SK-N-SH treated with all-trans-retinoic acid at 6 μM for 48 hours (cell line): Measurements from ENCODE around the gene GPBP1.

ENCODE experiments used
- ATAC-seq: fragments of 200-7000 bp; cut with Tn5 transposase; 3 replicates; pipeline ENCODE4 v1.9.1; 2020; ENCODE audit warnings: mild to moderate bottlenecking, moderate library complexity
- ARNTL ChIP-seq: fragments of 450-650 bp; formaldehyde crosslinking; IDR thresholded peaks from 2 replicates; pipeline ENCODE4 v1.5.0; 2020; ENCODE audit warnings: low read depth, mild to moderate bottlenecking, moderate library complexity, borderline replicate concordance
- BACH2 ChIP-seq: fragments of 250-450 bp; sonication (Bioruptor Pico); IDR thresholded peaks from 2 replicates; pipeline ENCODE4 v1.9.0; 2021; ENCODE audit warnings: mild to moderate bottlenecking, borderline replicate concordance
- CSDC2 ChIP-seq: fragments of 250-450 bp; sonication (Bioruptor Pico); IDR thresholded peaks from 2 replicates; pipeline ENCODE4 v1.5.0; 2020; ENCODE audit warnings: mild to moderate bottlenecking, moderate library complexity
- ESRRG ChIP-seq: fragments of 250-450 bp; sonication (Bioruptor Pico); IDR thresholded peaks from 2 replicates; pipeline ENCODE4 v1.6.1; 2021; ENCODE audit warnings: mild to moderate bottlenecking
- GLIS3 ChIP-seq: fragments of 250-450 bp; sonication (Bioruptor Pico); IDR thresholded peaks from 2 replicates; pipeline ENCODE4 v1.5.0; 2020; ENCODE audit warnings: mild to moderate bottlenecking, moderate library complexity
- ISL1 ChIP-seq: fragments of 250-450 bp; sonication (Bioruptor Pico); IDR thresholded peaks from 2 replicates; pipeline ENCODE4 v2.1.2; 2022; ENCODE audit warnings: mild to moderate bottlenecking, moderate library complexity
- OSR1 ChIP-seq: fragments of 250-450 bp; sonication (Bioruptor Pico); IDR thresholded peaks from 2 replicates; pipeline ENCODE4 v1.8.0; 2022; ENCODE audit warnings: moderate library complexity, mild to moderate bottlenecking, inconsistent platforms
- PATZ1 ChIP-seq: fragments of 250-450 bp; sonication (Bioruptor Pico); IDR thresholded peaks from 2 replicates; pipeline ENCODE4 v1.8.0; 2020; ENCODE audit warnings: mild to moderate bottlenecking, moderate library complexity, borderline replicate concordance
- POU6F1 ChIP-seq: fragments of 250-450 bp; sonication (Bioruptor Pico); IDR thresholded peaks from 2 replicates; pipeline ENCODE4 v1.8.0; 2021; ENCODE audit warnings: low read depth, mild to moderate bottlenecking, moderate library complexity, borderline replicate concordance
- PPARA ChIP-seq: fragments of 250-450 bp; sonication (Bioruptor Pico); IDR thresholded peaks from 2 replicates; pipeline ENCODE4 v1.5.0; 2020; ENCODE audit warnings: mild to moderate bottlenecking, borderline replicate concordance
- RARB ChIP-seq: fragments of 250-450 bp; sonication (Bioruptor Pico); IDR thresholded peaks from 2 replicates; pipeline ENCODE4 v1.8.0; 2021; ENCODE audit warnings: mild to moderate bottlenecking, moderate library complexity
- SNAI2 ChIP-seq: fragments of 250-450 bp; sonication (Bioruptor Pico); IDR thresholded peaks from 2 replicates; pipeline ENCODE4 v1.5.0; 2020; ENCODE audit warnings: mild to moderate bottlenecking, moderate library complexity
- TCF4 ChIP-seq: fragments of 250-450 bp; sonication (Bioruptor Pico); IDR thresholded peaks from 2 replicates; pipeline ENCODE4 v1.8.0; 2021; ENCODE audit warnings: mild to moderate bottlenecking, moderate library complexity, borderline replicate concordance
- TOX ChIP-seq: fragments of 250-450 bp; sonication (Bioruptor Pico); IDR thresholded peaks from 2 replicates; pipeline ENCODE4 v1.8.0; 2021; ENCODE audit warnings: mild to moderate bottlenecking, moderate library complexity, borderline replicate concordance
- ZC3H10 ChIP-seq: fragments of 250-450 bp; sonication (Bioruptor Pico); IDR thresholded peaks from 2 replicates; pipeline ENCODE4 v1.5.1; 2021; ENCODE audit warnings: mild to moderate bottlenecking, moderate library complexity
- ZFP3 ChIP-seq: fragments of 250-450 bp; sonication (Bioruptor Pico); IDR thresholded peaks from 2 replicates; pipeline ENCODE4 v1.5.0; 2020; ENCODE audit warnings: mild to moderate bottlenecking, moderate library complexity
- ZFP30 ChIP-seq: fragments of 450-650 bp; formaldehyde crosslinking; IDR thresholded peaks from 2 replicates; pipeline ENCODE4 v1.5.0; 2022; ENCODE audit warnings: mild to moderate bottlenecking, moderate library complexity
- ZNF565 ChIP-seq: fragments of 450-650 bp; formaldehyde crosslinking; conservative IDR thresholded peaks from 2 replicates; pipeline ENCODE4 v1.5.0; 2020; ENCODE audit warnings: low read depth, mild to moderate bottlenecking, moderate library complexity
- ZNF70 ChIP-seq: fragments of 450-650 bp; formaldehyde crosslinking; IDR thresholded peaks from 2 replicates; pipeline ENCODE4 v1.5.0; 2020; ENCODE audit warnings: mild to moderate bottlenecking, moderate library complexity
- TF ChIP-seq, protein P1 (sequence below): fragments of 250-450 bp; sonication (Bioruptor Pico); IDR thresholded peaks from 2 replicates; pipeline ENCODE4 v1.5.1; 2021; ENCODE audit warnings: mild to moderate bottlenecking, moderate library complexity
- TF ChIP-seq, protein P2 (sequence below): fragments of 250-450 bp; sonication (Bioruptor Pico); IDR thresholded peaks from 2 replicates; pipeline ENCODE4 v1.5.1; 2020; ENCODE audit warnings: low read depth, mild to moderate bottlenecking, moderate library complexity

Gene GPBP1

GRCh38 chr5:57202811-57203210 is 29.0 kb downstream of the GPBP1 start:
- ATAC-seq: no peak

DNA sequence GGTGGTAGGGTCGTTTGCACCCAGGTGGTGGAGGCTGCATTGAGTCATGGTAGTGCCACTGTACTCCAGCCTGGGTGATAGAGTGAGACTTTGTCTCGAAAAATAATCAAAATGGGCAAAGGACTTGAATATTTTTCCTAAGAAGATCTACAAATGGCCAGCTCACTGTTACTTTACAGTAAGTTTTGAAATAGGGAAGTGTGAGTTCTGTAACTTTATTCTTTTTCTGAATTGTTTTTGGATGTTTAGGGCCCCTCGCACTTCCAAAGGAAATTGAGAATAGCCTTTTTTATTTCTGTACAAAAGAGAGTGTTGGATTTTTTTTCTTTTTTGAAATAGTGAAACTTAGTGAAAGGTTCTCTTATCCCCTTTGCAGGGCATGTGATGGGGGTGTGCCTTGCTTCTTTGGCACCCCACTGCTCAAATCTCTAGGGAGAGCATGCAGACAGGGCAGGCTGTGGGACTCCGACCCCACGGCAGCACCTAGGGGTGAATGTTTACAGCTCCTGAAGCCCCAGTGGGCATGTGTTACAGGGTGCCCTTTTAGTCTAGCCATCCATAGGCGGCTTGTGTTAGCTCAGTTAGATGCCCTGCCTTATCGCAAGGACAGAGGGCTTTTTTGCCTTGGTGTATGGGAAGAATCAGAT is 33.3 kb downstream of the GPBP1 start:
- TF ChIP-seq CSDC2 (CRISPR knock-in tag) (no peak), RARB (CRISPR knock-in tag) (no peak), PPARA (CRISPR knock-in tag) (no peak), PATZ1 (CRISPR knock-in tag) (no peak), ISL1 (no peak), ZFP30 (CRISPR knock-in tag) (no peak), ZFP3 (CRISPR knock-in tag) (no peak), TOX (no peak)
- no peak for ATAC-seq

More at GRCh38 chr5:57202811-57203210, 29.0 kb downstream of the GPBP1 start:
- no peak for TF ChIP-seq ISL1
- no peak for TF ChIP-seq ZC3H10 (CRISPR knock-in tag)
- TF ChIP-seq, protein P1, sequence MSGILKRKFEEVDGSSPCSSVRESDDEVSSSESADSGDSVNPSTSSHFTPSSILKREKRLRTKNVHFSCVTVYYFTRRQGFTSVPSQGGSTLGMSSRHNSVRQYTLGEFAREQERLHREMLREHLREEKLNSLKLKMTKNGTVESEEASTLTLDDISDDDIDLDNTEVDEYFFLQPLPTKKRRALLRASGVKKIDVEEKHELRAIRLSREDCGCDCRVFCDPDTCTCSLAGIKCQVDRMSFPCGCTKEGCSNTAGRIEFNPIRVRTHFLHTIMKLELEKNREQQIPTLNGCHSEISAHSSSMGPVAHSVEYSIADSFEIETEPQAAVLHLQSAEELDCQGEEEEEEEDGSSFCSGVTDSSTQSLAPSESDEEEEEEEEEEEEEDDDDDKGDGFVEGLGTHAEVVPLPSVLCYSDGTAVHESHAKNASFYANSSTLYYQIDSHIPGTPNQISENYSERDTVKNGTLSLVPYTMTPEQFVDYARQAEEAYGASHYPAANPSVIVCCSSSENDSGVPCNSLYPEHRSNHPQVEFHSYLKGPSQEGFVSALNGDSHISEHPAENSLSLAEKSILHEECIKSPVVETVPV (CRISPR knock-in tag): no peak
- no peak for TF ChIP-seq TOX
- no peak for TF ChIP-seq SNAI2 (CRISPR knock-in tag)
- TF ChIP-seq PATZ1 (CRISPR knock-in tag): no peak
- TF ChIP-seq TCF4 (CRISPR knock-in tag): no peak
- no peak for TF ChIP-seq BACH2 (CRISPR knock-in tag)
- no peak for TF ChIP-seq ZFP30 (CRISPR knock-in tag)
- no peak for TF ChIP-seq PPARA (CRISPR knock-in tag)
- TF ChIP-seq ESRRG (CRISPR knock-in tag): no peak
- no peak for TF ChIP-seq ARNTL (CRISPR knock-in tag)
- no peak for TF ChIP-seq GLIS3 (CRISPR knock-in tag)
- no peak for TF ChIP-seq ZNF70 (CRISPR knock-in tag)
- TF ChIP-seq POU6F1: no peak
- no peak for TF ChIP-seq ZFP3 (CRISPR knock-in tag)
- TF ChIP-seq RARB (CRISPR knock-in tag): no peak

DNA sequence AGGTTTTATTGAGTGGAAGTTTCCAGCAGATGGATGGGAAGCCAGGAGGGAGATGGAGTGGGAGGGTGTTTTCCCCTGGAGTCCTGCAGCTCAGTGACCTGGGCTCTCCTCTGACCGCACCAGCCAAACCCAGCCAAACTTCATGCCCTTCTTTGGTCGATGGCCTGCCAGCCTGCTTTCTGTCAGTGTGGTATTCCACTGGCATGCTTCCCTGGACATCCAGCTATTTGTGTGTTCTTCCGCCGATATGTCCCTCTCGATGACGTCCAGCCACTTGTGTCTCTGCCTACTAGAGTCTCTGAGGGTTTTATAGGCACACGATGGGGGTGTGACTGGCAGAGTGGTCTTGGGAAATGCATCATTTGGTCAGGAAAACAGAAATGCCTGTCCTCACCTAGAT is 33.8 kb downstream of the GPBP1 start:
- TF ChIP-seq ARNTL (CRISPR knock-in tag) (no peak), ISL1 (no peak), ZNF565 (no peak), ZFP3 (CRISPR knock-in tag) (no peak), TCF4 (CRISPR knock-in tag) (no peak), RARB (CRISPR knock-in tag) (no peak), ESRRG (CRISPR knock-in tag) (no peak), OSR1 (no peak), POU6F1 (no peak), PPARA (CRISPR knock-in tag) (no peak), ZNF70 (CRISPR knock-in tag) (no peak), GLIS3 (CRISPR knock-in tag) (no peak), SNAI2 (CRISPR knock-in tag) (no peak), ZFP30 (CRISPR knock-in tag) (no peak), PATZ1 (CRISPR knock-in tag) (no peak)
- TF ChIP-seq, protein P1 (CRISPR knock-in tag): no peak
- TF ChIP-seq, protein P2, sequence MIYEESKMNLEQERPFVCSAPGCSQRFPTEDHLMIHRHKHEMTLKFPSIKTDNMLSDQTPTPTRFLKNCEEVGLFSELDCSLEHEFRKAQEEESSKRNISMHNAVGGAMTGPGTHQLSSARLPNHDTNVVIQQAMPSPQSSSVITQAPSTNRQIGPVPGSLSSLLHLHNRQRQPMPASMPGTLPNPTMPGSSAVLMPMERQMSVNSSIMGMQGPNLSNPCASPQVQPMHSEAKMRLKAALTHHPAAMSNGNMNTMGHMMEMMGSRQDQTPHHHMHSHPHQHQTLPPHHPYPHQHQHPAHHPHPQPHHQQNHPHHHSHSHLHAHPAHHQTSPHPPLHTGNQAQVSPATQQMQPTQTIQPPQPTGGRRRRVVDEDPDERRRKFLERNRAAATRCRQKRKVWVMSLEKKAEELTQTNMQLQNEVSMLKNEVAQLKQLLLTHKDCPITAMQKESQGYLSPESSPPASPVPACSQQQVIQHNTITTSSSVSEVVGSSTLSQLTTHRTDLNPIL: no peak
- ATAC-seq: no peak
